GM12892 (cell line): Measurements from ENCODE around the gene TRIM16.
"Not testable (repeated sequence)": the region's sequence is repeated elsewhere in the genome, so short reads cannot be mapped to it uniquely, and the experiment has no call there.

ENCODE experiments used
- POLR2A ChIP-seq: IDR thresholded peaks from 2 replicates; pipeline ENCODE4 v1.6.1; 2011; ENCODE audit warnings: low read depth, low read length, control low read depth
- POLR2AphosphoS5 ChIP-seq: IDR thresholded peaks from 2 replicates; pipeline ENCODE4 v1.6.1; 2011; ENCODE audit warnings: low read depth, low read length, control low read depth

GRCh38 chr17:15619331-15620058 is 64.6 kb downstream of the TRIM16 start, which contains the start of gene FBXW10B:
- TF ChIP-seq POLR2A, POLR2AphosphoS5: not testable (repeated sequence)
